HepG2 (cell line): ENCODE results near the gene CSNK1D. TPM values are rescaled to one million over a fixed set of nuclear protein-coding genes. Genes with fewer than 3 reads are reported as not detected.

ENCODE experiments used
- ATM ChIP-seq: fragments of 450-650 bp; IDR thresholded peaks from 2 replicates; pipeline ENCODE4 v1.7.1; 2017; ENCODE audit warnings: mild to moderate bottlenecking, borderline replicate concordance
- CBFB ChIP-seq: sonication (generic); formaldehyde crosslinking; IDR thresholded peaks from 2 replicates; pipeline ENCODE4 v1.4.0; 2020; ENCODE audit warnings: missing genetic modification reagents
- GABPB1 ChIP-seq: IDR thresholded peaks from 2 replicates; pipeline ENCODE4 v1.6.1; 2016; ENCODE audit warnings: mild to moderate bottlenecking, missing genetic modification reagents, moderate library complexity, missing compliant biosample characterization
- HNF4A ChIP-seq: sonication (generic); formaldehyde crosslinking; IDR thresholded peaks from 2 replicates; pipeline ENCODE4 v1.4.0; 2020; ENCODE audit warnings: missing genetic modification reagents
- MEIS2 ChIP-seq: sonication (generic); formaldehyde crosslinking; IDR thresholded peaks from 2 replicates; pipeline ENCODE4 v1.9.0; 2021; ENCODE audit warnings: mild to moderate bottlenecking, missing genetic modification reagents
- MTERF4 ChIP-seq: sonication (generic); formaldehyde crosslinking; IDR thresholded peaks from 2 replicates; pipeline ENCODE4 v1.8.0; 2023; ENCODE audit warnings: mild to moderate bottlenecking, missing genetic modification reagents
- NFATC3 ChIP-seq: sonication (generic); formaldehyde crosslinking; IDR thresholded peaks from 2 replicates; pipeline ENCODE4 v1.5.1; 2020; ENCODE audit warnings: mild to moderate bottlenecking, missing genetic modification reagents
- ONECUT2 ChIP-seq: sonication (generic); formaldehyde crosslinking; IDR thresholded peaks from 2 replicates; pipeline ENCODE4 v1.4.0; 2020; ENCODE audit warnings: missing genetic modification reagents
- PAF1 ChIP-seq: IDR thresholded peaks from 2 replicates; pipeline ENCODE4 v1.6.1; 2016; ENCODE audit warnings: missing genetic modification reagents, missing compliant biosample characterization
- POGK ChIP-seq: sonication (generic); formaldehyde crosslinking; conservative IDR thresholded peaks from 2 replicates; pipeline ENCODE4 v1.8.0; 2022; ENCODE audit warnings: mild to moderate bottlenecking, moderate library complexity, missing genetic modification reagents
- SNAI1 ChIP-seq: sonication (generic); formaldehyde crosslinking; IDR thresholded peaks from 2 replicates; pipeline ENCODE4 v1.5.0; 2020; ENCODE audit warnings: mild to moderate bottlenecking, missing genetic modification reagents, borderline replicate concordance
- TSC22D2 ChIP-seq: sonication (generic); formaldehyde crosslinking; IDR thresholded peaks from 2 replicates; pipeline ENCODE4 v1.5.1; 2020; ENCODE audit warnings: missing genetic modification reagents, mild to moderate bottlenecking, borderline replicate concordance
- ZBTB20 ChIP-seq: sonication (generic); formaldehyde crosslinking; IDR thresholded peaks from 2 replicates; pipeline ENCODE4 v1.8.1; 2023; ENCODE audit warnings: missing genetic modification reagents, low read depth, mild to moderate bottlenecking, borderline replicate concordance
- ZFAT ChIP-seq: sonication (generic); formaldehyde crosslinking; conservative IDR thresholded peaks from 2 replicates; pipeline ENCODE4 v1.8.1; 2023; ENCODE audit warnings: missing genetic modification reagents, inconsistent platforms
- ZNF143 ChIP-seq: sonication (generic); formaldehyde crosslinking; IDR thresholded peaks from 2 replicates; pipeline ENCODE4 v1.4.0; 2020; ENCODE audit warnings: missing genetic modification reagents
- ZNF180 ChIP-seq: sonication (generic); formaldehyde crosslinking; IDR thresholded peaks from 2 replicates; pipeline ENCODE4 v1.4.0; 2020; ENCODE audit warnings: low read depth, missing genetic modification reagents, borderline replicate concordance
- ZNF709 ChIP-seq: sonication (generic); formaldehyde crosslinking; IDR thresholded peaks from 2 replicates; pipeline ENCODE4 v1.5.0; 2020; ENCODE audit warnings: mild to moderate bottlenecking, missing genetic modification reagents
- ZNF749 ChIP-seq: sonication (generic); formaldehyde crosslinking; IDR thresholded peaks from 2 replicates; pipeline ENCODE4 v1.8.0; 2022; ENCODE audit warnings: mild to moderate bottlenecking, missing genetic modification reagents, moderate library complexity, borderline replicate concordance
- ZSCAN5A ChIP-seq: sonication (generic); formaldehyde crosslinking; IDR thresholded peaks from 2 replicates; pipeline ENCODE4 v1.8.0; 2022; ENCODE audit warnings: mild to moderate bottlenecking, missing genetic modification reagents, borderline replicate concordance
- polyA plus RNA-seq, 8 experiments: library from polyadenylated mRNA; depleted of rRNA in 3 of 8; stranded (reverse) in 7 of 8; unstranded in 1 of 8; fragments of >200 nt; fragmentation: Illumina TruSeq in 4 of 8; extraction: Trizol in 4 of 8; gene quantifications; 2 replicates each; pipeline versions ENCODE4 v1.2.1 to v1.2.3, GENCODE V29; 2011 to 2016; ENCODE audit warnings: low read depth in 4 of 8, missing spikeins in 1 of 8, mixed read lengths in 1 of 8; ENCODE audit not compliant: insufficient read depth in 1 of 8
- total RNA-seq, 5 experiments: library from RNA; depleted of rRNA; stranded (reverse); fragments of >200 nt; fragmentation: Illumina TruSeq; extraction: Trizol; gene quantifications; 2 replicates each; pipeline ENCODE4 v1.2.3, GENCODE V29; 2016; ENCODE audit warnings: low read depth in 1 of 5
- TF ChIP-seq, protein P1 (sequence below): sonication (generic); formaldehyde crosslinking; IDR thresholded peaks from 2 replicates; pipeline ENCODE4 v1.5.0; 2020; ENCODE audit warnings: mild to moderate bottlenecking, missing genetic modification reagents
- TF ChIP-seq, protein P2 (sequence below): sonication (generic); formaldehyde crosslinking; IDR thresholded peaks from 2 replicates; pipeline ENCODE4 v1.5.0; 2020; ENCODE audit warnings: missing genetic modification reagents, mild to moderate bottlenecking, borderline replicate concordance

Gene CSNK1D
- total and polyA plus RNA-seq, 2 of the 13 experiments (the other 11 are each of a cell fraction or from before 2014, with no cell fraction given): 31.5 to 128 TPM

GRCh38 chr17:82317394-82318168 is 44.1 kb upstream of the CSNK1D start, which contains the start of gene CD7 (continued):
- TF ChIP-seq ZSCAN5A: 0 out of 2 replicates have a peak, but pooled peaks have one; percentile 4
- TF ChIP-seq PAF1 (CRISPR knock-in tag): no peak
- TF ChIP-seq POGK (CRISPR knock-in tag): peak; percentile 51; the same call in 1 of the 2 replicates
- TF ChIP-seq GABPB1 (CRISPR knock-in tag): peak; percentile 45
- TF ChIP-seq ZNF709 (CRISPR knock-in tag): no peak
- no peak for TF ChIP-seq MEIS2
- TF ChIP-seq TSC22D2 (CRISPR knock-in tag): no peak
- no peak for TF ChIP-seq NFATC3 (CRISPR knock-in tag)
- TF ChIP-seq HNF4A (CRISPR knock-in tag): peak; percentile 39
- TF ChIP-seq MTERF4 (CRISPR knock-in tag): peak; percentile 17; the same call in 1 of the 2 replicates
- TF ChIP-seq, protein P1, sequence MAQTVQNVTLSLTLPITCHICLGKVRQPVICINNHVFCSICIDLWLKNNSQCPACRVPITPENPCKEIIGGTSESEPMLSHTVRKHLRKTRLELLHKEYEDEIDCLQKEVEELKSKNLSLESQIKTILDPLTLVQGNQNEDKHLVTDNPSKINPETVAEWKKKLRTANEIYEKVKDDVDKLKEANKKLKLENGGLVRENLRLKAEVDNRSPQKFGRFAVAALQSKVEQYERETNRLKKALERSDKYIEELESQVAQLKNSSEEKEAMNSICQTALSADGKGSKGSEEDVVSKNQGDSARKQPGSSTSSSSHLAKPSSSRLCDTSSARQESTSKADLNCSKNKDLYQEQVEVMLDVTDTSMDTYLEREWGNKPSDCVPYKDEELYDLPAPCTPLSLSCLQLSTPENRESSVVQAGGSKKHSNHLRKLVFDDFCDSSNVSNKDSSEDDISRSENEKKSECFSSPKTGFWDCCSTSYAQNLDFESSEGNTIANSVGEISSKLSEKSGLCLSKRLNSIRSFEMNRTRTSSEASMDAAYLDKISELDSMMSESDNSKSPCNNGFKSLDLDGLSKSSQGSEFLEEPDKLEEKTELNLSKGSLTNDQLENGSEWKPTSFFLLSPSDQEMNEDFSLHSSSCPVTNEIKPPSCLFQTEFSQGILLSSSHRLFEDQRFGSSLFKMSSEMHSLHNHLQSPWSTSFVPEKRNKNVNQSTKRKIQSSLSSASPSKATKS (CRISPR knock-in tag): no peak
- peak; percentile 85 for TF ChIP-seq SNAI1
- 0 out of 2 replicates have a peak, but pooled peaks have one; percentile 13 for TF ChIP-seq CBFB (CRISPR knock-in tag)
- TF ChIP-seq ATM: no peak
- no peak for TF ChIP-seq ZNF143
- TF ChIP-seq ZNF749 (CRISPR knock-in tag): peak; percentile 25; the same call in 1 of the 2 replicates
- no peak for TF ChIP-seq ZNF180 (CRISPR knock-in tag)
- no peak; the same call in 1 of the 2 replicates for TF ChIP-seq ZBTB20 (CRISPR knock-in tag)
- TF ChIP-seq ZFAT (CRISPR knock-in tag): no peak
- TF ChIP-seq, protein P2, sequence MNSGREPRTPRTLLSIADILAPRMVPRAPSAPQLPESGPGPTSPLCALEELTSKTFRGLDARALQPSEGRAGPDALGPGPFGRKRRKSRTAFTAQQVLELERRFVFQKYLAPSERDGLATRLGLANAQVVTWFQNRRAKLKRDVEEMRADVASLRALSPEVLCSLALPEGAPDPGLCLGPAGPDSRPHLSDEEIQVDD (CRISPR knock-in tag): no peak
- TF ChIP-seq ONECUT2 (CRISPR knock-in tag): no peak
